Loucy (cell line): ENCODE results near the gene TRIM13.
"Not testable (repeated sequence)": the region's sequence is repeated elsewhere in the genome, so short reads cannot be mapped to it uniquely, and the experiment has no call there.

Source experiments
- H2AFZ ChIP-seq: fragments of 200-600 bp; sonication (generic); 2 replicates; pipeline ENCODE4 v1.6.0; 2016; ENCODE audit warnings: antibody characterized with exemption, mild to moderate bottlenecking, low read length, moderate library complexity
- H3F3A ChIP-seq: fragments of 200-600 bp; 2 replicates; pipeline ENCODE4 v1.6.0; 2016; ENCODE audit warnings: antibody characterized with exemption, low read depth, mild to moderate bottlenecking
- H3K27me3 ChIP-seq: fragments of 200-600 bp; sonication (generic); 2 replicates; pipeline ENCODE4 v1.6.1; 2014; ENCODE audit warnings: low read length, mild to moderate bottlenecking; ENCODE audit not compliant: insufficient read depth, poor library complexity, severe bottlenecking
- H3K36me3 ChIP-seq: fragments of 200-600 bp; sonication (generic); 2 replicates; pipeline ENCODE4 v1.6.1; 2016; ENCODE audit warnings: low read length; ENCODE audit not compliant: insufficient read depth
- H3K4me1 ChIP-seq: fragments of 200-600 bp; sonication (generic); 2 replicates; pipeline ENCODE4 v1.5.1; 2014; ENCODE audit warnings: low read length, mild to moderate bottlenecking; ENCODE audit not compliant: insufficient read depth, poor library complexity, severe bottlenecking
- H3K4me2 ChIP-seq: fragments of 200-600 bp; sonication (generic); 2 replicates; pipeline ENCODE4 v1.6.0; 2014; ENCODE audit warnings: antibody characterized with exemption, low read length, low read depth, mild to moderate bottlenecking; ENCODE audit not compliant: poor library complexity, severe bottlenecking
- H3K4me3 ChIP-seq: fragments of 200-600 bp; sonication (generic); 2 replicates; pipeline ENCODE4 v1.5.1; 2014; ENCODE audit warnings: low read length, mild to moderate bottlenecking, mixed read lengths; ENCODE audit not compliant: poor library complexity, severe bottlenecking
- H3K79me2 ChIP-seq: fragments of 200-600 bp; sonication (generic); 2 replicates; pipeline ENCODE4 v1.6.1; 2014; ENCODE audit warnings: low read length; ENCODE audit not compliant: insufficient read depth
- H3K9ac ChIP-seq: fragments of 200-600 bp; sonication (generic); 2 replicates; pipeline ENCODE4 v1.6.0; 2014; ENCODE audit warnings: mild to moderate bottlenecking, low read depth, low read length, moderate library complexity; ENCODE audit not compliant: poor library complexity, severe bottlenecking
- H3K9me2 ChIP-seq: fragments of 200-600 bp; sonication (generic); replicated peaks from 2 replicates; pipeline ENCODE4 v1.6.1; 2016; ENCODE audit warnings: low read depth, low read length, mixed read lengths
- H3K9me3 ChIP-seq: fragments of 200-600 bp; sonication (generic); 2 replicates; pipeline ENCODE4 v1.6.1; 2014; ENCODE audit warnings: mild to moderate bottlenecking, antibody characterized with exemption, low read length, low read depth; ENCODE audit not compliant: insufficient read depth
- H4K20me1 ChIP-seq: fragments of 200-600 bp; sonication (generic); 2 replicates; pipeline ENCODE4 v1.6.0; 2014; ENCODE audit warnings: antibody characterized with exemption, low read length, mild to moderate bottlenecking; ENCODE audit not compliant: insufficient read depth, poor library complexity, severe bottlenecking
- CTCF ChIP-seq: fragments of 200-600 bp; sonication (generic); conservative IDR thresholded peaks from 2 replicates; pipeline ENCODE4 v1.5.1; 2014; ENCODE audit warnings: mild to moderate bottlenecking, antibody characterized with exemption, low read length
- EZH2phosphoT487 ChIP-seq: fragments of 200-600 bp; IDR thresholded peaks from 2 replicates; pipeline ENCODE4 v1.6.1; 2018; ENCODE audit warnings: antibody characterized with exemption, mild to moderate bottlenecking, moderate library complexity, borderline replicate concordance

TRIM13 gene

DNA sequence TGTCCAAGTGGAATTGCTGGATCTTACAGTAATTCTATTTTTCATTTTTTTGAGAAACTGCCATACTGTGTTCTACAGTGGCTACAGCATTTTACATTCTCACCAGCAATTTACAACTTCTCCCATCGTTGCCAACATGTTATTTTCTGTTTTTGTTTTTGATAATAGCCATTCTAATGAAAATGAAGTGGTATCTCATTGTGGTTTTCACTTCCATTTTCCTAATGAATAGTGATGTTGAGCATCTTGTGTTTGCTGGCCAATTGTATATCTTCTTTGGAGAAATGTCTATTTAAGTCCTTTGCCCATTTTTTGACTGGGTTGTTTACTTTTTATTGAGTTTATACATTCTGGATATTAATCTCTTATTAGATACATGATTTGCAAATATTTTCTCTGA, 57.0 kb downstream of the TRIM13 start:
- Histone ChIP-seq H4K20me1 (peaks cover 61% of the 10 kb centered on the region), H3K9ac (no peak overlapping the region), H3K9me2 (no peaks in the 10 kb centered on the region), H3K9me3 (no peaks in the 10 kb centered on the region), H3K4me3 (no peak overlapping the region), H3K4me1 (no peaks in the 10 kb centered on the region), H3K4me2 (no peak overlapping the region), H3F3A (no peaks in the 10 kb centered on the region), H2AFZ (no peak overlapping the region), H3K27me3 (no peaks in the 10 kb centered on the region), H3K36me3 (peaks cover 68% of the 10 kb centered on the region), H3K79me2 (peaks cover 94% of the 10 kb centered on the region)
- TF ChIP-seq CTCF, result no peak
- no peak for TF ChIP-seq EZH2phosphoT487

- Histone ChIP-seq H3K27me3 (no peaks in the 10 kb centered on the region), H2AFZ (no peak overlapping the region), H3K4me3 (no peak overlapping the region), H3K9ac (no peak overlapping the region), H4K20me1 (peaks cover 69% of the 10 kb centered on the region), H3K9me3 (no peaks in the 10 kb centered on the region), H3K9me2 (no peaks in the 10 kb centered on the region), H3K36me3 (peaks cover 73% of the 10 kb centered on the region), H3F3A (no peaks in the 10 kb centered on the region), H3K4me2 (no peak overlapping the region), H3K4me1 (no peaks in the 10 kb centered on the region), H3K79me2 (peaks cover 97% of the 10 kb centered on the region)
- no peak for TF ChIP-seq CTCF
- no peak for TF ChIP-seq EZH2phosphoT487
Observed at GRCh38 chr13:50055454-50055853, 58.6 kb downstream of the TRIM13 start.

- Histone ChIP-seq H3K9me2 (no peaks in the 10 kb centered on the region), H3K9ac (no peak overlapping the region), H3F3A (no peaks in the 10 kb centered on the region), H3K36me3 (peaks cover 65% of the 10 kb centered on the region), H3K79me2 (peaks cover 92% of the 10 kb centered on the region), H3K9me3 (no peaks in the 10 kb centered on the region), H3K27me3 (no peaks in the 10 kb centered on the region), H3K4me2 (no peak overlapping the region), H2AFZ (no peak overlapping the region), H3K4me1 (no peaks in the 10 kb centered on the region), H4K20me1 (peaks cover 76% of the 10 kb centered on the region), H3K4me3 (no peak overlapping the region)
- TF ChIP-seq CTCF, result no peak
Observed at GRCh38 chr13:50060718-50061117, 63.9 kb downstream of the TRIM13 start.

DNA sequence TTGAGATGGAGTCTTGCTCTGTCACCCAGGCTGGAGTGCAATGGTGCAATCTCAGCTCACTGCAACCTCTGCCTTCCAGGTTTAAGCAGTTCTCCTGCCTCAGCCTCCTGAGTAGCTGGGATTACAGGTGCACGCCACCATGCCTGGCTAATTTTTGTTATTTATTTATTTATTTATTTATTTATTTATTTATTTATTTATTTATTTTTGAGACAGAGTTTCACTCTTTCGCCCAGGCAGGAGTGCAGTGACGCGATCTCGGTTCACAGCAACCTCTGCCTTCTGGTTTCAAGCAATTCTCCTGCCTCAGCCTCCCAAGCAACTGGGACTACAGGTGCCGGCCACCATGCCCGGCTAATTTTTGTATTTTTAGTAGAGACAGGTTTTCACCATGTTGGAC, 65.5 kb downstream of the TRIM13 start:
- H3K9ac ChIP-seq, H3K4me2 ChIP-seq, H3K4me3 ChIP-seq, H3K9me2 ChIP-seq, H3K9me3 ChIP-seq, H3K4me1 ChIP-seq, H3F3A ChIP-seq, H2AFZ ChIP-seq, H3K27me3 ChIP-seq: not testable (repeated sequence)
- Histone ChIP-seq H4K20me1 (peaks cover 73% of the 10 kb centered on the region), H3K36me3 (peaks cover 73% of the 10 kb centered on the region), H3K79me2 (peaks cover 93% of the 10 kb centered on the region)
